WTC11 (cell line): ENCODE measurements around the gene IRF2BP2. TPM values are rescaled to one million over a fixed set of nuclear protein-coding genes. Genes with fewer than 3 reads are reported as not detected.

Experiments
- ATAC-seq: fragments of 200-7000 bp; cut with Tn5 transposase; 2 replicates; pipeline ENCODE4 v1.10.0; 2021; ENCODE audit warnings: mild to moderate bottlenecking, moderate library complexity
- CTCF ChIA-PET: fragments of 300-600 bp; sonication (Branson Sonifier 250); formaldehyde crosslinking; loops from one replicate; lab custom pipeline; 2021; ENCODE audit warnings: antibody characterized with exemption; lab: Charles Lee
- POLR2A ChIA-PET: fragments of 350-600 bp; sonication (Branson Sonifier 250); formaldehyde crosslinking; loops from one replicate; lab custom pipeline; 2021; ENCODE audit warnings: antibody characterized with exemption; lab: Charles Lee
- DNase-seq: peaks from one replicate; pipeline ENCODE4 v3.0.0; 2021; ENCODE audit warnings: low spot score
- H3K27ac Mint-ChIP-seq: 2 replicates; pipeline ENCODE4 v1.8.0; 2021; ENCODE audit warnings: mixed read lengths
- H3K27me3 Mint-ChIP-seq: 2 replicates; pipeline ENCODE4 v1.8.0; 2021; ENCODE audit warnings: low read depth, mild to moderate bottlenecking, moderate library complexity, mixed read lengths
- H3K36me3 Mint-ChIP-seq: 2 replicates; pipeline ENCODE4 v1.8.0; 2021; ENCODE audit warnings: mixed read lengths
- H3K4me1 Mint-ChIP-seq: 2 replicates; pipeline ENCODE4 v1.8.0; 2022; ENCODE audit warnings: mixed read lengths
- H3K4me3 Mint-ChIP-seq: 2 replicates; pipeline ENCODE4 v1.8.0; 2021; ENCODE audit warnings: mild to moderate bottlenecking, moderate library complexity, mixed read lengths
- H3K9me3 Mint-ChIP-seq: 2 replicates; pipeline ENCODE4 v1.8.0; 2021; ENCODE audit warnings: mixed read lengths
- ATF1 ChIP-seq: sonication (generic); formaldehyde crosslinking; IDR thresholded peaks from 2 replicates; pipeline ENCODE4 v1.8.1; 2023; ENCODE audit warnings: mild to moderate bottlenecking, moderate library complexity, missing genetic modification reagents
- ATF3 ChIP-seq: sonication (generic); formaldehyde crosslinking; conservative IDR thresholded peaks from 2 replicates; pipeline ENCODE4 v1.8.1; 2022; ENCODE audit warnings: mild to moderate bottlenecking, missing genetic modification reagents
- CBFB ChIP-seq: sonication (generic); formaldehyde crosslinking; IDR thresholded peaks from 2 replicates; pipeline ENCODE4 v1.8.1; 2022; ENCODE audit warnings: mild to moderate bottlenecking, low read depth, missing genetic modification reagents
- CTCF ChIP-seq: fragments of 200-600 bp; IDR thresholded peaks from 2 replicates; pipeline ENCODE4 v1.8.0; 2022; ENCODE audit warnings: antibody characterized with exemption
- E2F4 ChIP-seq: sonication (generic); formaldehyde crosslinking; IDR thresholded peaks from 2 replicates; pipeline ENCODE4 v1.8.1; 2022; ENCODE audit warnings: low read depth, mild to moderate bottlenecking, moderate library complexity, missing genetic modification reagents, borderline replicate concordance
- GTF2I ChIP-seq: fragments of 250-450 bp; sonication (Bioruptor Pico); conservative IDR thresholded peaks from 2 replicates; pipeline ENCODE4 v1.4.0; 2021; ENCODE audit warnings: mild to moderate bottlenecking
- HMGXB4 ChIP-seq: sonication (generic); formaldehyde crosslinking; IDR thresholded peaks from 2 replicates; pipeline ENCODE4 v1.8.1; 2023; ENCODE audit warnings: mild to moderate bottlenecking, moderate library complexity, missing genetic modification reagents
- IRF2 ChIP-seq: sonication (generic); formaldehyde crosslinking; IDR thresholded peaks from 2 replicates; pipeline ENCODE4 v1.8.0; 2022; ENCODE audit warnings: low read depth, missing genetic modification reagents, borderline replicate concordance
- NR3C1 ChIP-seq: sonication (generic); formaldehyde crosslinking; conservative IDR thresholded peaks from 2 replicates; pipeline ENCODE4 v1.8.1; 2023; ENCODE audit warnings: low read depth, mild to moderate bottlenecking, missing genetic modification reagents
- SMAD4 ChIP-seq: sonication (generic); formaldehyde crosslinking; IDR thresholded peaks from 2 replicates; pipeline ENCODE4 v1.8.0; 2022; ENCODE audit warnings: mild to moderate bottlenecking, missing genetic modification reagents
- TEAD1 ChIP-seq: sonication (generic); formaldehyde crosslinking; IDR thresholded peaks from 2 replicates; pipeline ENCODE4 v1.8.0; 2022; ENCODE audit warnings: mild to moderate bottlenecking, missing genetic modification reagents
- USF2 ChIP-seq: sonication (generic); formaldehyde crosslinking; IDR thresholded peaks from 2 replicates; pipeline ENCODE4 v1.8.1; 2023; ENCODE audit warnings: mild to moderate bottlenecking, missing genetic modification reagents, moderate library complexity
- ZNF121 ChIP-seq: sonication (generic); formaldehyde crosslinking; IDR thresholded peaks from 2 replicates; pipeline ENCODE4 v1.8.0; 2023; ENCODE audit warnings: missing genetic modification reagents
- ZNF281 ChIP-seq: sonication (generic); formaldehyde crosslinking; IDR thresholded peaks from 2 replicates; pipeline ENCODE4 v1.8.0; 2023; ENCODE audit warnings: mild to moderate bottlenecking, missing genetic modification reagents
- ZNF416 ChIP-seq: fragments of 250-450 bp; sonication (Bioruptor Pico); IDR thresholded peaks from 2 replicates; pipeline ENCODE4 v1.9.0; 2021; ENCODE audit warnings: mild to moderate bottlenecking, inconsistent platforms
- ZNF423 ChIP-seq: fragments of 250-450 bp; sonication (Bioruptor Pico); IDR thresholded peaks from 2 replicates; pipeline ENCODE4 v2.1.2; 2022; ENCODE audit warnings: mild to moderate bottlenecking, moderate library complexity
- total RNA-seq: library from RNA; stranded (reverse); gene quantifications from 3 replicates; pipeline ENCODE4 v1.2.3, GENCODE V29; 2021

The IRF2BP2 gene
- total RNA-seq, 1 experiment from 2014 or later = 70.9 TPM

GRCh38 chr1:234639961-234640360 is 30.0 kb upstream of the IRF2BP2 start:
- POLR2A ChIA-PET = no interaction called here

More at GRCh38 chr1:234639961-234640360, 30.0 kb upstream of the IRF2BP2 start:
- H3K36me3 Mint-ChIP-seq = no peaks in the 10 kb centered on the region
- H3K9me3 Mint-ChIP-seq = peaks cover 5% of the 10 kb centered on the region; the same call in 1 of the 2 replicates
- CTCF ChIA-PET = no interaction called here
- DNase-seq (no peak), ATAC-seq (no peak)
- TF ChIP-seq SMAD4 (no peak), ZNF423 (CRISPR knock-in tag) (no peak), GTF2I (no peak), NR3C1 (CRISPR knock-in tag) (no peak), ZNF121 (no peak), ATF1 (no peak), CBFB (CRISPR knock-in tag) (no peak), ZNF416 (CRISPR knock-in tag) (no peak), ZNF281 (no peak), TEAD1 (CRISPR knock-in tag) (no peak), HMGXB4 (CRISPR knock-in tag) (no peak), E2F4 (CRISPR knock-in tag) (no peak), USF2 (no peak), ATF3 (no peak), IRF2 (CRISPR knock-in tag) (no peak), CTCF (no peak)
- H3K4me1 Mint-ChIP-seq = peaks cover 11% of the 10 kb centered on the region
- no peak overlapping the region for H3K27ac Mint-ChIP-seq
- H3K27me3 Mint-ChIP-seq = no peaks in the 10 kb centered on the region
- H3K4me3 Mint-ChIP-seq = no peak overlapping the region
